ENCODE results near the gene RHOT2. TPM values are rescaled to one million over a fixed set of nuclear protein-coding genes. Genes with fewer than 3 reads are reported as not detected.

RHOT2 gene
- total and polyA plus RNA-seq, 2 of the 8 experiments (the other 6 are each of a cell fraction or from before 2014, with no cell fraction given), result 149 to 194 TPM

GRCh38 chr16:662597-662996, 5.3 kb upstream of the RHOT2 start (continued):
- TF ChIP-seq POU5F1 (IDR thresholded peaks at IDR 0.05; ENCODE audit: low read depth, low read length) (no peak), SP2 (IDR thresholded peaks at IDR 0.05; ENCODE audit: low read length) (no peak), JUND (IDR thresholded peaks at IDR 0.05; ENCODE audit: low read length) (no peak)

Measured in H1 (cell line).